HCT116 (cell line): Measurements from ENCODE around the gene CRHR2. TPM values are rescaled to one million over a fixed set of nuclear protein-coding genes. Genes with fewer than 3 reads are reported as not detected.

ENCODE experiments used
- ATAC-seq: fragments of 200-7000 bp; cut with Tn5 transposase; 2 replicates; pipeline ENCODE4 v1.9.1; 2020; ENCODE audit warnings: mild to moderate bottlenecking, moderate library complexity
- Bru-seq: library from RNA; stranded (reverse); fragments of 400-500 nt; gene quantifications from one replicate; lab custom pipeline; 2021; lab: Mats Ljungman, UMichigan
- BruChase-seq, 2 experiments: library from RNA; stranded (reverse); fragments of 400-500 nt; gene quantifications; one replicate each; lab custom pipeline; 2021; lab: Mats Ljungman, UMichigan
- BruUV-seq: library from RNA; stranded (reverse); fragments of 400-500 nt; replicated peaks from 2 replicates; lab custom pipeline; 2021; lab: Mats Ljungman, UMichigan
- CTCF ChIA-PET: fragments of 300-600 bp; sonication (Branson Sonifier 250); formaldehyde crosslinking; loops from one replicate; lab custom pipeline; 2021; ENCODE audit warnings: antibody characterized with exemption; lab: Charles Lee
- POLR2A ChIA-PET: fragments of 300-600, 350-600 bp; sonication (Branson Sonifier 250); formaldehyde crosslinking; loops from one replicate; lab custom pipeline; 2021; ENCODE audit warnings: antibody characterized with exemption; lab: Charles Lee
- RAD21 ChIA-PET, 2 experiments: fragments of 300-600 bp; sonication (Branson Sonifier 250); formaldehyde crosslinking; loops; one replicate each; lab custom pipeline; 2023; ENCODE audit warnings: low total read pairs in 2 of 2; ENCODE audit not compliant: uncharacterized antibody in 2 of 2, unreplicated experiment in 2 of 2, low non-redundant PET in 1 of 2; lab: Charles Lee
- DNase-seq: peaks from one replicate; pipeline ENCODE4 v3.0.0-alpha.2; 2010; ENCODE audit warnings: low read depth, low spot score
- H2AFZ ChIP-seq: fragments of 200-600 bp; shearing (Covaris generic), sonication (generic); 2 replicates; pipeline ENCODE4 v1.6.1; 2017; ENCODE audit warnings: low read depth, mixed run types, mixed read lengths, antibody characterized with exemption, low read length; ENCODE audit not compliant: poor library complexity, severe bottlenecking
- H3K27ac ChIP-seq: 2 replicates; pipeline ENCODE4 v1.5.1; 2012; ENCODE audit warnings: low read depth, low read length
- H3K27me3 ChIP-seq: fragments of 200-600 bp; sonication (generic); 2 replicates; pipeline ENCODE4 v1.6.1; 2016; ENCODE audit warnings: mixed run types, low read length, mixed read lengths; ENCODE audit not compliant: insufficient read depth
- H3K36me3 ChIP-seq, 2 experiments: fragments of 200-500 bp in 1 of 2; fragments of 200-600 bp in 1 of 2; sonication (Bioruptor generic) in 1 of 2; sonication (generic) in 1 of 2; 2 replicates each; pipeline versions ENCODE4 v1.5.1 to v1.6.1; 2014 to 2016; ENCODE audit warnings: low read length in 2 of 2, inconsistent platforms in 1 of 2, mixed read lengths in 1 of 2, mixed run types in 1 of 2; ENCODE audit not compliant: insufficient read depth in 2 of 2, control insufficient read depth in 1 of 2
- H3K4me1 ChIP-seq, 2 experiments: fragments of 200-600 bp in 1 of 2; sonication (generic) in 1 of 2; 2 replicates each; pipeline versions ENCODE4 v1.5.1 to v1.6.1; 2012 to 2017; ENCODE audit warnings: low read length in 2 of 2, inconsistent platforms in 1 of 2, mild to moderate bottlenecking in 1 of 2, mixed read lengths in 1 of 2, mixed run types in 1 of 2, moderate library complexity in 1 of 2; ENCODE audit not compliant: insufficient read depth in 2 of 2, control insufficient read depth in 1 of 2
- H3K4me2 ChIP-seq: fragments of 200-600 bp; sonication (generic); 2 replicates; pipeline ENCODE4 v1.6.1; 2017; ENCODE audit warnings: mixed run types, low read length, mixed read lengths
- H3K4me3 ChIP-seq, 2 experiments: fragments of 200-600 bp in 1 of 2; sonication (generic) in 1 of 2; replicated peaks in 1 of 2; 2 replicates each; pipeline ENCODE4 v1.5.1; 2011 to 2016; ENCODE audit warnings: low read length in 2 of 2, control low read depth in 1 of 2, low read depth in 1 of 2, mild to moderate bottlenecking in 1 of 2, mixed read lengths in 1 of 2, mixed run types in 1 of 2
- H3K79me2 ChIP-seq: fragments of 200-600 bp; sonication (generic); 2 replicates; pipeline ENCODE4 v1.6.1; 2017; ENCODE audit warnings: mild to moderate bottlenecking, mixed run types, low read length, moderate library complexity, mixed read lengths; ENCODE audit not compliant: insufficient read depth
- H3K9ac ChIP-seq: fragments of 200-600 bp; sonication (generic); 2 replicates; pipeline ENCODE4 v1.6.1; 2016; ENCODE audit warnings: low read length, mixed read lengths
- H3K9me2 ChIP-seq: fragments of 200-600 bp; sonication (generic), shearing (Covaris generic); 2 replicates; pipeline ENCODE4 v1.6.1; 2017; ENCODE audit warnings: mixed run types, mild to moderate bottlenecking, moderate library complexity; ENCODE audit not compliant: insufficient read depth
- H3K9me3 ChIP-seq, 2 experiments: fragments of 200-500 bp in 1 of 2; fragments of 200-600 bp in 1 of 2; sonication (Bioruptor generic) in 1 of 2; sonication (generic) in 1 of 2; 2 replicates each; pipeline ENCODE4 v1.6.1; 2014 to 2017; ENCODE audit warnings: low read length in 2 of 2, mixed read lengths in 2 of 2, inconsistent platforms in 1 of 2, low read depth in 1 of 2, mild to moderate bottlenecking in 1 of 2, mixed run types in 1 of 2, moderate library complexity in 1 of 2; ENCODE audit not compliant: control insufficient read depth in 1 of 2, insufficient read depth in 1 of 2
- H4K20me1 ChIP-seq: fragments of 200-600 bp; sonication (generic), shearing (Covaris generic); 2 replicates; pipeline ENCODE4 v1.6.1; 2017; ENCODE audit warnings: mixed run types, mild to moderate bottlenecking, moderate library complexity; ENCODE audit not compliant: insufficient read depth
- CEBPB ChIP-seq: IDR thresholded peaks from 2 replicates; pipeline ENCODE4 v1.6.1; 2012; ENCODE audit warnings: low read depth
- EGR1 ChIP-seq: IDR thresholded peaks from 2 replicates; pipeline ENCODE4 v1.6.1; 2012; ENCODE audit warnings: low read depth
- EZH2phosphoT487 ChIP-seq: fragments of 200-600 bp; IDR thresholded peaks from 2 replicates; pipeline ENCODE4 v1.6.1; 2018; ENCODE audit warnings: antibody characterized with exemption, borderline replicate concordance
- JUND ChIP-seq: IDR thresholded peaks from 2 replicates; pipeline ENCODE4 v1.6.1; 2012
- POLR2AphosphoS5 ChIP-seq: IDR thresholded peaks from 2 replicates; pipeline ENCODE4 v1.6.1; 2011; ENCODE audit warnings: mild to moderate bottlenecking, low read depth, low read length, moderate library complexity
- RAD21 ChIP-seq: IDR thresholded peaks from 2 replicates; pipeline ENCODE4 v1.6.1; 2012; ENCODE audit warnings: low read depth, mild to moderate bottlenecking
- SIN3A ChIP-seq: IDR thresholded peaks from 2 replicates; pipeline ENCODE4 v1.6.1; 2012; ENCODE audit warnings: low read depth
- YY1 ChIP-seq: IDR thresholded peaks from 2 replicates; pipeline ENCODE4 v1.6.1; 2011; ENCODE audit warnings: low read length, low read depth, moderate library complexity, mild to moderate bottlenecking; ENCODE audit not compliant: insufficient replicate concordance; ENCODE audit errors: extremely low read depth
- ZBTB33 ChIP-seq: IDR thresholded peaks from 2 replicates; pipeline ENCODE4 v1.6.1; 2011; ENCODE audit warnings: mild to moderate bottlenecking, low read length, moderate library complexity; ENCODE audit not compliant: insufficient replicate concordance; ENCODE audit errors: extremely low read depth
- intact Hi-C: fragments of 100-400 bp; cut with micrococcal nuclease; formaldehyde crosslinking; loops from 2 replicates; pipeline ENCODE4 v1.10.0; 2022
- long read RNA-seq: library from polyadenylated mRNA; unstranded; transcript quantifications from one replicate; pipeline ENCODE4 v2.0.0, GENCODE V29; 2021; ENCODE audit not compliant: unreplicated experiment
- polyA plus RNA-seq: library from polyadenylated mRNA; unstranded; fragments of >200 nt; gene quantifications from 2 replicates; pipeline ENCODE4 v1.2.1, GENCODE V29; 2012; ENCODE audit warnings: missing spikeins
- total RNA-seq: library from RNA; stranded (reverse); gene quantifications from one replicate; pipeline ENCODE4 v1.2.1, GENCODE V29; 2021; ENCODE audit not compliant: unreplicated experiment

CRHR2 gene
- not detected for total RNA-seq
- 0.01 and 0.03 TPM in 2 replicates for polyA plus RNA-seq
- percentile 2 among the genes with signal in this experiment for Bru-seq, nascent RNA
- BruChase-seq, experiment 1, labeled RNA remaining after a 6-hour chase: percentile 2 among the genes with signal in this experiment
- not detected for BruChase-seq, experiment 2, labeled RNA remaining after a 2-hour chase
- long read RNA-seq: 0 reads

DNA sequence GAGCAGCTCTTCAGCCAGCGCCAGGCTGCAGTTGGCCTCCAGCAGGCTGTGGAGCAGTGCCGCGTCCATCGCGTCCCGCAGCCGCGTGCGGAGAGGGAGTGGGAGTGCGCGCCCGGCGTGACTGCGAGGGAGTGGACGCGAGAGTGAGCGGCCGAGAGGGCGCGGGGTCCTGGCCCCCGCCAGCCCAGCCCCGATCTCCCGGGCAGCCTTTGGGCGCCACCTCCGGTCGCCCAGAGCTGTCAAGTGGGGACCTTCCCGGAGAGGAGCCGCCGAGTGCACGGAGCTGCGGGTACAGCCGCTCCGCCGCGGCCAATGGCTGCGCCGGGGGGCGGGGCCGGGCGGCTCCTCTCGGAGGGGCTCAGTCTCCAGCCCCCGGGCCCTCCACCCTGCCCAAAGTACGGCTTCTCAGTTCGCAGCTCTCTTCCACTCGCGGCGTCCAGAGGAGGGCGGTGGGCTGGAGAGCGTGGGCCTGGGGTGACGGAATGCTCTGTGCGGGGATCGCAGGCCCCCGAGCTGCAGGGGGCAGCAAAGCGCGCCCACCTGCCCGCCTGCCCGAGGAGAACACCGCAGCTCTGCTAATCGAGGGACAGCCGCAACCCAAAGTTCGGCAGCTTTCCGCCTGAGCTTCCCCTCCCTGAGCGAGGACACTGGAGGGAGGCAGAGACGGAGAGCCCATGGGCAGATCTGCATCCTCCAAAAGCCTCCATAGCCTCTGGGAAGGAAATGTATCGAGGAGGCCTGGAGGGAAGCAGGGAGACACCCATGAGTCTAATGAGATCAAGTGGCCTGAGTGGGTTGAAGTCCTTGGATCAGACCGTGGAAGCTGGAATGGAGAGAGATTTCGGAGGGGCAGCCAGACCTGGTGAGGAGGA is at the start of gene CRHR2:
Gene CRHR2, minus strand, starts transcription at position 245 of the 872 bp plus-strand sequence. Its CDS starts 176 bp downstream, at position 69.
- Histone ChIP-seq H3K4me3 (no peak within 1 kb of the TSS), H4K20me1 (no peaks in the 10 kb centered on the region), H3K27me3 (peaks cover 37% of the 10 kb centered on the region; the same call in 1 of the 2 replicates), H3K36me3 (no peaks in the 10 kb centered on the region), H3K27ac (no peak within 1 kb of the TSS), H3K9ac (no peak within 1 kb of the TSS), H2AFZ (no peak within 1 kb of the TSS), H3K9me2 (no peaks in the 10 kb centered on the region), H3K4me1 (no peaks in the 10 kb centered on the region), H3K79me2 (no peaks in the 10 kb centered on the region), H3K4me2 (no peak within 1 kb of the TSS), H3K9me3 (no peaks in the 10 kb centered on the region)
- ChIA-PET CTCF (no interaction called here), POLR2A (no interaction called here), RAD21 (no interaction called here)
- DNase-seq (no peak), ATAC-seq (no peak)
- intact Hi-C loops: no loop called here
- TF ChIP-seq RAD21 (no peak), EZH2phosphoT487 (no peak), CEBPB (no peak), YY1 (no peak), SIN3A (no peak), POLR2AphosphoS5 (no peak), EGR1 (no peak), JUND (no peak), ZBTB33 (no peak)
- BruUV-seq: no TSS peak
